Effector memory CD4-positive, alpha-beta T cell (primary cell): ENCODE results near the gene TNFRSF8.

Experiments
- DNase-seq, 3 donors: peaks; one replicate each; pipeline ENCODE4 v3.0.0-alpha.2; 2020
- H3K27ac ChIP-seq: 2 replicates; pipeline ENCODE4 v1.7.0; 2013; ENCODE audit warnings: mild to moderate bottlenecking, low read length, moderate library complexity; ENCODE audit not compliant: insufficient read depth, poor library complexity, severe bottlenecking
- H3K27me3 ChIP-seq: replicated peaks from 2 replicates; pipeline ENCODE4 v1.7.0; 2013; ENCODE audit warnings: mild to moderate bottlenecking, low read length; ENCODE audit not compliant: insufficient read depth, control insufficient read depth, poor library complexity, severe bottlenecking
- H3K36me3 ChIP-seq: 2 replicates; pipeline ENCODE4 v1.7.0; 2013; ENCODE audit warnings: mild to moderate bottlenecking, low read length, moderate library complexity; ENCODE audit not compliant: control insufficient read depth, insufficient read depth
- H3K4me1 ChIP-seq: 2 replicates; pipeline ENCODE4 v1.7.0; 2013; ENCODE audit warnings: low read length, mild to moderate bottlenecking; ENCODE audit not compliant: control insufficient read depth, insufficient read depth, poor library complexity, severe bottlenecking
- H3K4me3 ChIP-seq: 2 replicates; pipeline ENCODE4 v1.7.0; 2013; ENCODE audit warnings: low read length, low read depth, mild to moderate bottlenecking; ENCODE audit not compliant: insufficient read depth, poor library complexity, severe bottlenecking
- H3K9me3 ChIP-seq: 2 replicates; pipeline ENCODE4 v1.7.0; 2013; ENCODE audit warnings: mild to moderate bottlenecking, low read length, moderate library complexity; ENCODE audit not compliant: control insufficient read depth

Gene TNFRSF8

DNA sequence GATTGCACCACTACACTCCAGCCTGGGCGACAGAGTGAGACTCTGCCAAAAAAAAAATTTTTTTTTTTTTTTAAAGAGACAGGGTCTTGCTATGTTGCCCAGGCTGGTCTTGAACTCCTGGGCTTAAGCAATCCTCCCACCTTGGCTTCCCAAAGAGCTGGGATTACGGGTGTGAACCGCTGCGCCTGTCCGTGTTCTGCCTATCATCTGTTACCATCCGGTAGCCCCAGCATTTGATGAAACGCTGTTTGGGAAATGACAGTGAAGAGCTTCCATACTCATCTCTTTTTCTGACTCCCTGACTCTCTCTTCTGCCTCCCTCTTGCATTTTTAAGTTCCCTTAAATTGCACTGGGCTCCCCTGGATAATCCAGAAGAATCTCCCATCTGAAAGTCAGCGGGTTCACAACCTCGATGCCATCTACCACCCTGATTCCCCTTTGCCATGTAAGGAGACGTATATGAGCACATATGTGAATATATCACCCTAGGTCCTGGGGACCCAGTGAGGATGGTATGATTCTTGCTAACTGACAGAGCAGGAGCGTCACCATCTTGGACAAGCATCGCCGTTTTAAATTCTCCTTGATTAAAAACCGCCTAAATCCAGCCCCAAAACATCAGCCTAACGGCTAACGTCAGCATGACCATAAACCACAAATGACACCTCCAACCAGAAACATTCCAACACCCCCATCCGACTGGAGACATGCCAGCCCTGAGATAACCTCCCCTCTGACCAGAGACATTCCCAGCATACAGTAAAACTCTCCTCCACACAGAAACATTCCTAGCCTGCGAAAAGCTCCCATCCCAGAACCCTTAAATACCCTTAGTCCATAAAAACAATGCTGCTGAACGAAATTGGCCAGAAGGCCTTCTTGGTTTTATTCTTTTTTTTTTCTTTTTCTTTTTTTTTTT, 12.4 kb downstream of the TNFRSF8 start:
- H3K4me1 ChIP-seq = peaks cover 3% of the 10 kb centered on the region
- no peak overlapping the region for H3K27ac ChIP-seq
- no peaks in the 10 kb centered on the region for H3K9me3 ChIP-seq
- no peak overlapping the region for H3K4me3 ChIP-seq
- H3K27me3 ChIP-seq = no peaks in the 10 kb centered on the region
- no peak for DNase-seq
- no peaks in the 10 kb centered on the region for H3K36me3 ChIP-seq

DNA sequence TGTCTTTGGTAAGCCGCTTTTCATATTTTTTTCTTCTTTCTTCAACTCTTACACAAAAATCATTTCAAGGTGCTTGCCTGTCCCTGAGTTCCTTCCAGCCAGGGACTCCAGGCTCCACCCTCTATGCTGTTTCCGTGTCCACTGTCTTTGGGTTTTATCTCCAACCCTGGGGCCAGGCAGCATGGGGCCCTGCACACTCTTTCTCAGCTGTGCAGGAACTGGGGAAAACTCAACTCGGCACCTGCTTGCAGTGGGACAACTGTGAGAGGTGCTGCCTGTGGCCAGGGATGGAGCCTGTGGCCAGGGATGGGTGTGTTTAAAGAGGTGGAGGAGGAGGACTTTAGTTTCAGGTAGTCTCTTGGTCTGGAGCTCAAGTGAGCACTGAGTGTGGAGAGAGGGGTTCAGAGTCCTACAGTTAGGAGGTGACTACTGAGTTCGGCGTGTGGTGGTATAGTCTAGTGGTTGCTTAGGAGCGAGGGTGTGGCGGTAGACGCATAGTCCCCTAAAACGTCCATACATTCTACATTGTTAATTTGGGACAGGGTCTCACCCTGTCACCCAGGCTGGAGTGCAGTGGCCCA, 13.4 kb downstream of the TNFRSF8 start:
- no peak for DNase-seq
- Histone ChIP-seq H3K36me3 (no peaks in the 10 kb centered on the region), H3K27me3 (no peaks in the 10 kb centered on the region), H3K27ac (no peak overlapping the region), H3K4me3 (no peak overlapping the region), H3K4me1 (peaks cover 4% of the 10 kb centered on the region), H3K9me3 (no peaks in the 10 kb centered on the region)

DNA sequence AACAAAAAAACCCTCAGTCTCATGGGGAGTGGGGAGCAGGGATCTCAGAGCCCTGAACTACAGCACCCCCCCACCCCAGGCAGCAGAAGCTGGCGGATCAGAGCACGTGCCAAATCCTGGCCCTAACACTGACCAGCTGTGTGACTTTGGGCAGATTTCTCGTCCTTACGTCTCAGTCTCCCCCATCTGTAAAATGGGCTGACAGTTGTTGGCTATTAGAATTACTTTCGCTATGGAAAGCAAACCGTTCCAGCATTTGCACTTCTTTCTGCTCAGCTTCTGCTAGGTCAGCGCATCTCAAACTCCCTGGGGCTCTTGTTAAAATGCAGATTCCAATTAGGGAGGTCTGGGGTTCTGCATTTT, 15.5 kb downstream of the TNFRSF8 start:
- Histone ChIP-seq H3K4me1 (peaks cover 6% of the 10 kb centered on the region), H3K27me3 (no peaks in the 10 kb centered on the region), H3K27ac (no peak overlapping the region), H3K36me3 (no peaks in the 10 kb centered on the region), H3K4me3 (peak overlapping the region; percentile 11), H3K9me3 (peaks cover 10% of the 10 kb centered on the region)
- DNase-seq = no peak

DNA sequence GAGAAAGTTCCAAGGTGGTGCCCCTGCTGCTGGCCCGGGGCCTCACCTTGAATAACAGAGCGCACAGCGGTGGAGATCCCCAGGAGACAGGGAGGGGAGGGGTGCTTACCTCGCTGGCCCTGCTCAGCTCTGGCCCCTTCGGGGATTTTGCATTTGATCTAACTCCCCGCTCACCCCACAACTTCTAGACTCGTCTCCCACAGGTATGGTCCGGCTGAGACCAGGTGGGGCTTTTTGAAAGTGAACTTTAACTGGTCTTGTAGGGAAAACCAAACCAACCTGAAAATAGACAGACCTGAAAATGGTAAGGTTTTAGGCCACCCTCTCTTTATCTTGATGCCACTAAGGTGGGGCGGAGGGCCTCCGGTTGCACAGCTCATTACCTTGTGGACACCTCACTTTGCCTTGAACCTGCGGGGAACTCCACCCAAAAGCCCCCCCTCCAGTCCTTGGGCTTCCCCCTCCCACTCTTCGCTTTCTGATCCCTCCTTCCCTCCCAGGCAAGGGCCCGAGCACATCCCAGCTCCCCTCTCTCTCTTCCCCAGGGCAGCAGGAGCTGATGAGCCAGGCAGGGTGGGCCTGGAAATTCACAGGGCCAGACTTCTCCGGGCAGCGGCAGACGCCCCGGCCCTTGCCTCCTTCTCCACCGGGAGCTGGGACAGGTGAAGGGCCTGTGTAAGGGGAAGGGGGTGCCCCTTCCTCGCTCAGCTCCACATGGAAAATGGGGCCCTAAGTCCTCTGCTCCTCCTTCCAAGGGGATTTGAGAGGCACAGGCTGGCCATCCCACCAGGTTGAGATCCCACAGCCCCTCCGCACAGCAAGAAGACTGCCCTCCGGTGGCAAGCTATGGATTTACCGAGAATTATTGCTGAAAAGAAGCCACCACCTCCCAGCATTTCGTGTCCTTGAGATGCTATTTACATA, 16.1 kb downstream of the TNFRSF8 start:
- Histone ChIP-seq H3K9me3 (peaks cover 10% of the 10 kb centered on the region), H3K27me3 (no peaks in the 10 kb centered on the region), H3K36me3 (no peaks in the 10 kb centered on the region), H3K27ac (no peak overlapping the region), H3K4me3 (peak overlapping the region; percentile 11), H3K4me1 (peaks cover 6% of the 10 kb centered on the region)
- peak in 1 of 3 donors; percentile 18 for DNase-seq

DNA sequence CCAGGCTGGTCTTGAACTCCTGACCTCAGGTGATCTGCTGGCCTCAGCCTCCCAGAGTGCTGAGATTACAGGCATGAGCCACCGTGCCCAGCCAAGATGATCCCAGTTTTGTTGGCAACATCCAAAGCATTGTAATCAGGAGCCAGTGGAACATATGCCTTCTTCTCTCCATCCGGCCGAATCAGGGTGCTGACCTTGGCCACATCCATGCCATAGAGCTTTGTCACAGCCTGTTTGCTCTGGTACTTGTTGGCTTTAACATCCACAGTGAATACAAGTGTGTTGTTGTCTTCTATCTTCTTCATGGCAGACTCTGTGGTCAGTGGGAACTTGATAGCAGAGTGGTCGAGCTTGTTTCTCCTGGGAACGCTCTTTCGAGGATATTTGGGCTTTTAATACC, 17.1 kb downstream of the TNFRSF8 start:
- Histone ChIP-seq H3K27me3 (no peaks in the 10 kb centered on the region), H3K4me1 (peaks cover 6% of the 10 kb centered on the region), H3K9me3 (peaks cover 10% of the 10 kb centered on the region), H3K27ac (no peak overlapping the region), H3K36me3 (no peaks in the 10 kb centered on the region), H3K4me3 (no peak overlapping the region)
- no peak for DNase-seq

DNA sequence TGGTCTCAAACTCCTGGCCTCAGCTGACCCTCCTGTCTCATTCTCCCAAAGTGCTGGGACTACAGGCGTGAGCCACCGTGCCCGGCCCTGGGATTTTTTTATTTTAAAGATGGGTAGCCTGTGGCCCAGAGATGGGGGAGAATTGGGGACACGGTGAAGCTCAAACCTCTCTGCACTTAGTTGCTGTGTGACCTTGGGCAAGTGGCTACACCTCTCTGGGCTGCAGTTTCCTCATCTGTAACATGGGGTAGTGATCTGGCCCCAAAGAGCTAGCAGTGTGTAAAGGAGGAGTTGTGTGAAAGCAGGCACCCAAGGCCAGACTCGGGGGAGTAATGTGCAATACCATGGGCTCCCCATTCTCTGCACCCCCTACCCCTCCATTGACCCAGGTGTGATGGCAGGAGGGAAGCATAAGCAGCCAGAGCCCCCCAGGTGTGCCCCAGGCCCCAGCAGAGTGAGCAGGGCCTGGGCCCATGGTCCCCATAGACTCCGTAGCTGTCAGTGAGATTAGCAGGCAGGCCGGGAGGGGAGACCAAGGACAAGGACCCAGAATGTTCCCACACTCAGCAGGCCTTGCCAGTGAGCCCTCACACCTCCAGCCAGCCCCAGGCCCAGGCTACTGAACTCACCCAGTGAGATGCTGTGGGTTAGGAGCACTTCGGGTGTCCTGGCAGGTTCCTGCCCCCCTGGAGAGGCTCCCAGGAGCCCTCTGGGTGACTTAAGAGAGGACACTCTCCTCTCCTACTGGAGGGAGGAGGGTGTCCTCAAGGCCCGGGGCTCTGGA, 17.9 kb downstream of the TNFRSF8 start:
- Histone ChIP-seq H3K36me3 (no peaks in the 10 kb centered on the region), H3K4me3 (no peak overlapping the region), H3K9me3 (peaks cover 10% of the 10 kb centered on the region), H3K4me1 (peaks cover 6% of the 10 kb centered on the region), H3K27me3 (no peaks in the 10 kb centered on the region), H3K27ac (no peak overlapping the region)
- DNase-seq = no peak

DNA sequence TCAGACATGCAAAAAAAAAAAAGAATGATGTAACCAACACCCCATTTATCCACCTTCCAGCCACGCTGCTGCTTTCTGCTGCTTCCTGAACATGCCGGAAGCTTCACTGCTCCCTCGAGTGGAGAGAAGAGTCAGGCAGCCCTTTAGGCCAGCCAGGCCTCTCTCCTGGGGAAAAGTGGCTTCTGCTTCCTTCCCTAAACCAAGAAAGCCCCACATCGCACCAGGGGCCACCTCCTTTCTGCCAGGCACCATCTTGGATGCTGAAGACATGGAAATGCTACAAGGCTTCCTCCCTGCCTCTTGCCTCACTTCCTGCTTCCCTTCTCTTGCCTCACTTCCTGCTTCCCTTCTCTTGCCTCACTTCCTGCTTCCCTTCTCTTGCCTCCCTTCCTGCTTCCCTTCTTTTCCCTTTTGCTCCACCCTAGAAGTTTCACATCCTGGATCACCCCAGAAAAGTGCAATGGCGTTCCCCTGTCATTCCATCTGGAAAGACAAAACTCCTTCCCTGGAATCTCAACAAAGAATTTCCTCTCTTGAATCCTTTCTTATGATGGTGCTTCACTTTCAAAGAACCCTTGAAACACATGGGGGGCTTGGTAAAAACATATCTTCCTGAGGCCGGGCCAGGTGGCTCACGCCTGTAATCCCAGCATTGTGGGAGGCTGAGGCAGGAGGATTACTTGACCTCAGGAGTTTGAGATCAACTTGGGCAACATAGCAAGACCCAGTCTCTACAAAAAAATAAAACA, 18.7 kb downstream of the TNFRSF8 start:
- Histone ChIP-seq H3K9me3 (peaks cover 10% of the 10 kb centered on the region), H3K27ac (no peak overlapping the region), H3K36me3 (no peaks in the 10 kb centered on the region), H3K27me3 (no peaks in the 10 kb centered on the region), H3K4me3 (no peak overlapping the region), H3K4me1 (peaks cover 6% of the 10 kb centered on the region)
- no peak for DNase-seq

DNA sequence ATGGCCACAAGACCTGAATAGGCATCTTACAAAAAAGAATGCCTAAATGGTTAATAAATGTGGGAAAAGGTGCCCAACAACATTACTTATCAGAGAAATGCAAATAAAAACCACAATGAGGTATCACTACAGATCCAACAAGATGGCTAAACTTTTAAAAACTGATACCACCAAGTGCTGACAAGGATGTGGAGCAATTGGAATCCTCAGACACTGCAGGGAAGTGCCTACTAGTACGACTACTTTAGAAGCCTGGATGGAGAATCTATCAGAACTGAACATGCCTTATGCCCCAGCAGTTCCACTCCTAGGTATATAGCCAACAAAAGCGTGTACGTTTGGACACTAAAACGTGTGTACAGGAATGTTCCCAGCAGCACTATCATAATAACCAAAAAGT, 19.9 kb downstream of the TNFRSF8 start:
- no peak for DNase-seq
- no peaks in the 10 kb centered on the region for H3K27me3 ChIP-seq
- no peak overlapping the region for H3K4me3 ChIP-seq
- H3K27ac ChIP-seq = no peak overlapping the region
- H3K4me1 ChIP-seq = peaks cover 11% of the 10 kb centered on the region
- H3K9me3 ChIP-seq = peaks cover 10% of the 10 kb centered on the region
- no peaks in the 10 kb centered on the region for H3K36me3 ChIP-seq

DNA sequence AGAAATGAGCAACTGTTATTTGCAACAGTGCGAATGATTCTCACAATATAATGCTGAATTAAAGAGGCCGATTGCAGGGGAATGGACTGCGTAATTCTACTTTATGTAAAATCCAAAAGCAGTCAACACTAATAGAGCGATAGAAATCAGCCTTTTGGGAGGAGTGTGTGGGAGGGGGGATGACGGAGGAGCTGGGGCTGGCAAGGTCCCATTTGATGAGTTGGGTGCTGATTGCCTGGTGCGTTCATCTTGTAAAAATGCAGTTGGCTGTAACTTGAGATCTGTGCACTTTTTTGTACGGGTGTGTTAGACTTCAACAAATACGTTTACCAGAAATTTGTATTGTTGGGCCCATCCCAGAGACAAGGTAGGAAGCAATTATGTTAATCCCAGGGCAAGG, 20.7 kb downstream of the TNFRSF8 start:
- Histone ChIP-seq H3K27me3 (no peaks in the 10 kb centered on the region), H3K9me3 (peaks cover 10% of the 10 kb centered on the region), H3K27ac (no peak overlapping the region), H3K4me3 (no peak overlapping the region), H3K4me1 (peaks cover 15% of the 10 kb centered on the region), H3K36me3 (no peaks in the 10 kb centered on the region)
- no peak for DNase-seq
